Stimulated activated CD8-positive, alpha-beta memory T cell treated with anti-CD3 and anti-CD28 coated beads, Interleukin-4, amount 100 ng/mL, for 48 hours (primary cell): ENCODE data around the gene EVA1C.
"Not testable (repeated sequence)": the region's sequence is repeated elsewhere in the genome, so short reads cannot be mapped to it uniquely, and the experiment has no call there.

ENCODE experiments used
- DNase-seq: peaks from one replicate; pipeline ENCODE4 v3.0.0-alpha.2; 2020

EVA1C gene

DNA sequence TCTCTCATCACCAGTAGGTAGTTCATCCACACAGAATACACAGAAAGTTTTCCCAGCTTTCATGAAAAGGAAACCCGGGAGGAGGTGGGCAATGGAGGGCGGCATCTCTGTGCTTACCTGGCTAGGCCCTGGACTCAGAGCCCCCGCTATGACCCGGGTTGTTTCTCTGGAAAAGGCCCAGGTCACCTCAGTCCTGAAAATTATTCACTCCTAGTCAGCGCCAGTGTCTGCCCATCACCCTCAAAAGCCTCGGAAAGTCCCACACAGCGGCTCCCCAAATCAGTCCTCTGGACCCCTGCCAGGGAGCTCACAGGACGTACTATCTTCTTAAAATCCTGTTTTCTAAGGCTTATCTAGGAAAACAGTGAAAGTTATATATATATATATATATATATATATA lies 121.6 kb downstream of the EVA1C start:
- DNase-seq: no peak

DNA sequence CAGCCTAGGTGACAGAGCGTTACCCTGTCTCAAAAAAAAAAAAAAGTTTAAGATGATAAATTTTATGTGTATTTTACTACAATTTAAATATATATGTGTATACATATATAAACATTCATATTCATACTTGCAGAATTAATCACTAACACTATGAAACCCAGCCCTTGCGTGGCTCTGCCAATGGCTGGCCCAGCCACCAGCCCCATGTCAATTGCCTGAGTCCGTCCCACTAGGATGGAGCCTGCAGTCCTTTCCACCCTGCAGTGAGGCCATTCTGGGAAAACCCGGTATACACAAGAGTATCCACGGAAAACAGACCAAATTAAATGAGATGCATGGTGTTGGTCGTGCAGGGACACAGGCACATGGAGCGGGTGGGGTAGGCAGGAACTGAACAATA lies 123.1 kb downstream of the EVA1C start:
- no peak for DNase-seq

DNA sequence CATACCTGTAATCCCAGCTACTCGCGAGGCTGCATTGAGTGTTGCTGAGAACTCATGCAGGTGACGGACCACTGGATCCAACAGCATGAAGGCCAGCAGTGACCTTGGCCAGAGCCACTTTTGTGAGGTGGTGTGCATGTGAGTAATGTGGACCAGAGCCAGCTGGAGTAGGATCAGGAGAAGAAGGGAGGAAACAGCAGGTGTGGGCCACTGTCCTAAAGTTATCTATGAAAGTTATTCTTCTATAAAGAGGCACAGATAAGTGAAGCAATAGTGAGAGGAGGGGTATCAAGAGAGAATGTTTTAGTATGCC lies 125.0 kb downstream of the EVA1C start:
- DNase-seq: no peak

DNA sequence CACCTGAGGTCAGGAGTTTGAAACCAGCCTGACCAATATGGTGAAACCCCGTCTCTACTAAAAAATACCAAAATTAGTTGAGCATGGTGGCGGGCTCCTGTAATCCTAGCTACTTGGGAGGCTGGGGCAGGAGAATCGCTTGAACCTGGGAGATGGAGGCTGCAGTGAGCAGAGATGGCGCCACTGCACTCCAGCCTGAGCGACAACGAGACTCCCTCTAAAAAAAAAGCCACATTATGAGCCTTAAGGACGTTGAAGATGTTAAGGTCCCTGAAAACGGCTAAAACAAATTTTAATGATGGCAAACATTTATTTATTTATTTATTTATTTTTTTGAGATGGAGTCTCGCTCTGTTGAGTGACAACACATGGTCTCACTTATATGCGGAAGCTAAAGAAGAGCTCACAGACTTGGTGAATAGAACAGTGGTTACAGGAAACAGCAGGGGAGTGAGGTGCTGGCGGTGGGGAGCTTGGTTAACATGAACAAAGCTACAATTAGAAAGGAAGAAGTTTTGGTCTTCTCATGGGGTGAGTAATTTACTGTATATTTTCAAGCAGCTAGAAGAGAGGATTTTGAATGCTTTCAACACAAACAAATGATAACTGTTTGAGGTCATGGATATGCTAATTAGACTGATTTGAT lies 125.8 kb downstream of the EVA1C start:
- DNase-seq: peak; percentile 33

DNA sequence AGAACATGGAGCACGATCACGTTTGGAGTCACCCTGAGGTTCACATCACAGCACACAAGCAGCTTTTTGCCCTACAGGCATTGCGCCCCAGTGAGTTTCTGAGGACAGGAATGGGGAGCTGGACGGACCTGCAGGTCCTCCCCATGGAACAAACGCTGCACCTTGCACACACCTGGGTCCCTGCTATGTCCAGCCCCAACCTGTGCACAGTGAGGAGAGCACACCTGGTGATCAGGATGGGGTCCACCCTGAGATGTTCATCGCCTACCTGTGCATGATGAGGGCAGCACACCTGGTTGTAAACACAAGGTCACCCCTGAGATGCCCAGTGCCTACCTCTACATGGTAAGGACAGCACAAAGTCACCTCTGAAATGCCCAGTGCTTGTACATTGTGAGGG lies 126.9 kb downstream of the EVA1C start:
- no peak for DNase-seq

DNA sequence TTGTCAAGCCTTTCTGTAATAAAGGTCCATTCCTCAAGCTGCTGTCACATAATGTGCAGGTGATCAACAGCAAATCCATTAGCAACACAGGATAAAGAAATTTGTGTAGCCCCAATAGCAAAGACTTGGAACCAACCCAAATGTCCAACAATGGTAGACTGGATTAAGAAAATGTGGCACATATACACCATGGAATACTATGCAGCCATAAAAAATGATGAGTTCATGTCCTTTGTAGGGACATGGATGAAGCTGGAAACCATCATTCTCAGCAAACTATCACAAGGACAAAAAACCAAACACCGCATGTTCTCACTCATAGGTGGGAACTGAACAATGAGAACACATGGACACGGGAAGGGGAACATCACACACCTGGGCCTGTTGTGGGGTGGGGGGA lies 130.6 kb downstream of the EVA1C start:
- DNase-seq: not testable (repeated sequence)

DNA sequence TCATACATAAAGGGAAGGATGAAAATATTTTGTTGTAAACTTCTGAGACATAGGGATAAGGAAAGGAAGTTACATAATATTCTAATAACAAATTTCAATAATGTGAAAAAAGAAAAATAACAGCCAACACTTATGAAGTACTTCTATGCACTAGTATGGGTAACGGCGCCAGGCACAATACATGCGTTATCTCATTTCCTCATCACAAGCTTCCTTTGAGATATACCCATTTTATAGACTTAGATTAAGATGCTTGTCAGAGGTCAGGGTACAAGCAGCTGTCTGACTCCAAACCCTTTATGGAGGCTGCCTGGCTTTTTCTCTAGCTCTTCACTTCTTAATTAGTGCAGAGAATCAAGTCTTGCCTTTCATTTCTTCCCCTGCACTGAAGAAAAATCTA lies 131.5 kb downstream of the EVA1C start:
- no peak for DNase-seq

DNA sequence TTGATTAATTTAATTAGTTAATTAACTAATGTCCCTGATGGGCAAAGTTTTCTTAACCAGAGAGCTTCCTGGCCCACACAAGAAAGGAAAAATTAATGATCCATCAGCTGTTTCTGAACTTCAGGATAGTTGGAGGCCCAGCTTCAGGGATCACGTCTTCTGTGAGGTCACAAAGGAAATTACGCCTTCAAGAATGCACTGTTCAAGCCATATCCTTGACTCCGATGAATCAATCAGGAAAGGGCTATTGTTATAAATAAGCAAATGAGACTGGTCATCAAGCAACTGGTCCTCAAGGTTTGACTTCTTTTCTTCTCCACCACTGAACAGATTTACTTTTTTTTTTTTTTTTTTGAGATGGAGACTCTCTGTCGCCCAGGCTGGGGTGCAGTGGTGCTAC lies 132.2 kb downstream of the EVA1C start:
- DNase-seq: no peak

DNA sequence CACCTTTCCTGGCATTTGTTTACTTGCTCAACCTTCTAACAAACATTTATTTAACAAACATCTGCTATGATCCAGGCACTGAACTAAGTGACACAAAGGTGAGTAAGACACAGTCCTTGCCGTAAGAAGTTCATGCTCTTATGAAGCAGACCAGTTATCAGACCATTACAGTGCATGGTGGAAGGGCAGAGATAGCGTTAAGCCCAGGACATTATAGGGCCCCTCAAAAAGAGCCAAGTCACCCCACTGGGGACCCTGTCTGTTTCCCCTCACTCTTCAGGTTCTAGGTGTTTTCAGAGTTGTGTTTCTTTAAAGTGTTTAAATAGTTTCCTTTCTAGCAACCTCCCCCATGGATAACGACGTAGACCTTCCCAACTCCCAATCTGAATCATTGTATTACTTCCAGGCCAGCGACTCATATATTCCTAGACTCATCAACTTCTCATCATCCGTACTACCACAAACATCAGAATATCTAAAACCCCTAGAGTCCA lies 133.5 kb downstream of the EVA1C start:
- DNase-seq: no peak

DNA sequence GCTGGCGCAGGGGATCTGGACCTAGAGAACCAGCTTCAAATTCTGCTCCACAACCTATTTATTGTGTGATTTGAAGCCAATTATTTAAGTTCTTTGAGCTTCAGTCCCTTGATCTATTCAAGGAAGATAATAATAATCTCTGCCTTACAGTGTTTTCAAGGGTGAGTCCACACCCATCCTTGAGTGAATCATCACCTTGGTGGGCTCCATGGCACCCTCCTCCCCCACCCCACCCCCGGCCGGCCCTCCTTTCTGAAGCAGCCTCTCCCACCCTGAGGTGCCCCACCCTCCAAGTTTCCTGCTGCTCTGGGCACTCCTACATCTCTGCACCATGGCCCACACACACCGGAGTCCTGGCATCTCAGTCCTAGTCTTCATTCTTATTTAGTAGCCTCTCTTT lies 134.5 kb downstream of the EVA1C start:
- DNase-seq: no peak

DNA sequence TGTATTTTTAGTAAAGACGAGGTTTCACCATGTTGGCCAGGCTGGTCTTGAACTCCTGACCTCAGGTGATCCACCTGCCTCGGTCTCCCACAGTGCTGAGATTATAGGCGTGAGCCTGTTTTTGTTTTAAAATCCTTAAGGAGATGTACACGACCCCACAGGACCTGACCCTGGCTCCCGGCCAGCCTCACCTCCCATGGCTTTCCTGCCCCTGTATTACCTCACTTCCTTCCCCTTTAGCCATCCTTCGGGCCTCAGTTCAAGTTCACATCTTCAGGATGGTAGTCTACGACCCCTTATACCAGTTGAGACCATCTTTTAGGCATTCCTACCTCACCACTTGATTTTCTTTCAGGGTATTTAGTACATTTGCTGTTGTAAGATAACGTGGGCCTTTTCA lies 136.5 kb downstream of the EVA1C start:
- no peak for DNase-seq

DNA sequence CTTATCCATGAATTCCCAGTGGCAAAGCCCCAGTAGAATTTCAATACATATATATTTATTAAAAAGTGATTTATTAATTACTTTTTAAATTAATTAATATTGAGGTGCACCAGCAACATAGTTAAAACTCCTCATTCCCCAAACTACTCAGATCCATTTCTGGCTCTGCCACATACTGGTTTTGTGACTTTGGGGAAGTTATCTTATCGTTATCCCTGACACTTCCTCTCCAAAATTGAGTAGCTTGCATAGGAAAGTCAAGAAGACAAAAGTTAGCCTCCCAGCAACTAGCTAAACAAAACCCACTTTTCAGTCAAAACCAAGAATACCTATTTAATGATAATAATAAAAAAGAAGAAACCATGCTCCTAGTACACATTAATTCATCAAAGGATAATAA lies 136.9 kb downstream of the EVA1C start:
- no peak for DNase-seq

DNA sequence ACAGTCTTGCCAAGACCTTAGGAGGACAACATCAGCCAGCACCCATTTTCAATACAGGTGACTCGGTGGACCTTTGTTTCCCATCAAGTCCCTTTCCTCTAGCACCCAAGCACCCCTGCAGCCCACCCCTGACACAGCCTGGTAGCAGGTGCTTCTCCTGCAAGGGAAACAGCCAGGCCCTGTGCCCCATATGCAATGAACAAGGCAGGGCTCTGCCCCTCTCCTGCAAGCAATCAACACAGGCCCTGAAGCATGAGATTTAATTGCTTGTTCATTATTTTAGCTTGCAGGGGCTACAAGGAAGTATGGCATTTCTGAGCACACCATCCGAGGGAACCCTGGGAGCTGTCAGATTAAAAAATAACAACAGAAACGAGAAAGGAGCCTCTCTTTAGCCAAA lies 137.4 kb downstream of the EVA1C start:
- no peak for DNase-seq

DNA sequence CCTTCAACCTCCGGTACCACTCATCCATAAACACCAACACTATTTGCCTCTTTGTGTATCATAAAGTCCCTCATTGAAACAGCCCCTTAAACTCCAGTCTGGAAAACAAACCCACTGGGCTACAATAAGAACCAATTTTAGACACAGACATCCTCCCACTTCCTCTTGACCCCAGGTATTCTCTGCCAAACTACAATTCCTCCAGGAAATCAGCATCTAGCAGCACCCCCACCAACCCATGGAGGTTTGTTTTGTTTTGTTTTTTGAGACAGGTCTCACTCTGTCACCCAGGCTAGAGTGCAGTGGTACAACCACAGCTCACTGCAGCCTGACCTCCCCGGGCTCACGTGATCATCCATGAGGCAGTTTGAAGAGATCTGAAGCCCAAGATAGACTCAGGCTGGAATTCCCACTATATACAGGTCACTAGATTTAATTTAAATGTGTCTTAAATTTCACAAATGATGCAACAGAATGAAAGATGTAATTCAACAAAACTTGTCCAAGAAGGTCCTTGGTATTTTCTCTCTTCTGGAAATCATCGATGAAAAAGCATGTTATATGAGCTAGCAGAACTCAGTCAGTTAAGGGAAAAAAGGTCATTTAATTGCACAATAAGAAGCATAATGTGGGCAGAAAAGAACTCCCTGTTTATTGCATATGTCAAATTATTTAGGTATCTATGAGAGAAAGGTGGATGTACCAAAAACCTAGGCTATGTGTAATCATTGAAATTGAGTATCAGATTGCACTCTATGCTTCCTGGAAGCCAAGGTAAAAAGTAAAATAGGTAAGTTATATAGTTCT lies 142.5 kb downstream of the EVA1C start:
- DNase-seq: no peak

DNA sequence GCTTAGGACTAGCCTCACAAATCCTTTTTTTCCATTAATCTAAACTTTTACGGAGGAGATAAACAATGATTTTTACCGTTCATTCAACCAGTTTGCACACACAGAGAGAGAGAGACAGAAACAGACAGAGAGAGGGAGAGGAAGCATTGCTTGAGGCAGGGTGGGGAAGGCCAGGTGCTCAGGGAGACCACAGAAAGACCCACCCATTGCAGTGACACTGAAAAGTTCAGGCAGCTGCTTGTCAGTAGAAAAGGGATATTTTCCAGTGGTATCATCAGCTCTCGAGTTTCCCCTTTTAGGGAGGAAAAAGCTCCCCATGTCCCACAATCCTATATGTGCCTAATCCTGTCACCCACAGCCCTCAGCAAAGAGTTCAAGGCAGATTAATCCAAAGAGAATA lies 145.6 kb downstream of the EVA1C start:
- DNase-seq: no peak

DNA sequence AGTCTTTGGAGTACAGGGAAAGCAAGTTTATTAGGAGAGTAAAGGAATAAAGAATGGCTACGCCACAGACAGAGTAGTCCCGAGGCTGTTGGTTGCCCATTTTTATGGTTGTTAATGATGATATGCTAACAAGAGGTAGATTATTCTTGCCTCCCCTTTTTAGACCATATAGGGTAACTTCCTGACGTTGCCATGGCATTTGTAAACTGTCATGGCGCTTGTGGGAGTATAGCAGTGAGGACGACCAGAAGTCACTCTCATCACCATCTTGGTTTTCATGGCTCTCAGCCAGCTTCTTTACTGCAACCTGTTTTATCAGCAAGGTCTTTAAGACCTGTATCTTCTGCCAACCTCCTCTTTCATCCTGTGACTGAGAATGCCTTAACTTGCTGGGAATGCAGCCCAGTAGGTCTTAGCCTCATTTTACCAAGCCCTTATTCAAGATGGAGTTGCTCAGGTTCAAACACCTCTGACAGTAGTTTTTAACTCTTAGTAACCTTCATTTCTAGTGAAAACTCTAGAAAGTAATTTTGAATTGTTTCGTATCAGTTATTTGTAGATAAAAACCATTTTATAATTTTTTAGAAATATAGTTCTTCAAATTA lies 146.6 kb downstream of the EVA1C start:
- DNase-seq: no peak

DNA sequence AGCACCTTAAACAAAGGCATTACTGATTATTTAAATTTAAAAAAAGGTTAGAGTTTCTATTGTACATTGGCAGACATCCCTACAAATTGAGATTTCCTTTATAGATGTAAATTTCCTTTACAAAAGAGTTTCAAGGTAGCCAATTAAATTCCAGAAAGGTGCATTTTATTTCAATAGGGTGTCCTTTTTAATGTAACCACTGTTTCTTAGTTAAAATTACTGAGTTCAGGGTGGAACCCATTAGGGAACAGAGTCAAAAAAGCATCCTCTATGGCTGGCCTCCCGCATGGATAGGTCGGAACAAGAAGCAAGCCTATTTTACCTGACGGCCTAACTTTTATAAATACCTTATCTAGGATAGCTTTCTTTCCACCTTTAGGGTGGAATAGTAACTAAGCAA lies 148.4 kb downstream of the EVA1C start:
- no peak for DNase-seq

DNA sequence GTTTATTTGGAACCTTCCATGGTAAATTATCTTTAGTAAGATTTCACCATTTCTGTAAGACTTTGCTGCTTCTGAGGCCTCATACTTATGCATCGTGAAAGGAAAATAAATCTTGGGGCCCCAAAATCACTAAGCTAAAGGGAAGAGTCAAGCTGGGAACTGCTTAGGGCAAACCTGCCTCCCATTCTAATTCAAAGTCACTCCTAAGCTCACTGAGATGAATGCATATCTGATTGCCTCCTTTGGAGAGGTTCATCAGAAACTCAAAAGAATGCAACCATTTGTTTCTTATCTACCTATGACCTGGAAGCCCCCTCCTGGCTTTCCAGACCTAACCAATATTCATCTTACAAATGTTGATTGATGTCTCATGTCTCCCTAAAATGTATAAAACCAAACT lies 149.0 kb downstream of the EVA1C start:
- not testable (repeated sequence) for DNase-seq

DNA sequence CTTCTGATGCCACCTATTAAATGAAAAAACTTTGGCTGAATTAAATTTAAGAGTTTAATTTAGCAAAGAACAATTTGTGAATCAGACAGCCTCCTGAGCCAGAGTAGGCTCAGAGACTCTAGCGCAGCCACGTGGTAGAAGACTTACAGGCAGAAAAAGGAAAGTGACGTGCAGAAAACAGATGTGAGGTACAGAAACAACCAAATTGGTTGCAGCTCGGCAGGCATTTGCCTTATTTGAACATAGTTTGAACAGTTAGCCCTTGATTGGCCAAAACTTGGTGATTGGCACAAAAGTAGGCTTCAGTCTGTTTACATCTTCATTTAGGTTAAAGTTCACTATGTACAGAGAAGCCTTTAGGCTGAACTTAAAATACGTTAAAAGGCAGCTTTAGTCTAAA lies 149.9 kb downstream of the EVA1C start:
- DNase-seq: no peak

DNA sequence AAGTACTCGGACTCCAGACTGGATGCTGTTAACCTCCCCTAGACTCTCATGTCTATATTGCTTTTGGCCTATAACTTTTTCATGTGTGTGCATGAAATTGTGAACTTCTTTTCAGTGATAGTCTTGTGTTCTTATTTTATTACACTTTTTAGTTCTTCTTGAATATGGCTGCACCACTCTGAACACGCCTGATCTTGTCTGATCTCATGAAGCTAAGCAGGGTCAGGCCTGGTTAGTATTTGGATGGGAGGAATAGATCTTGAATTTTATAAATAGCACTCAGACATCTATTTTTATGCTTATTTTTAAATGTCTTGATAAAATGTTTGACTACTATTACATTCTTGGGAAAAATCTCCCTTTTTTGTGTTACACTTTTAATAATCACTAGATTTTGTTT lies 150.4 kb downstream of the EVA1C start:
- no peak for DNase-seq
